ENCODE measurements around the gene PSMB9.

- TF ChIP-seq EZH2 (IDR thresholded peaks at IDR 0.05; ENCODE audit: borderline replicate concordance, low read length) (no peak), CTCF (IDR thresholded peaks at IDR 0.05; ENCODE audit: low read length) (no peak)
These were observed 1.0 kb upstream of the PSMB9 start for GRCh38 chr6:32852844-32853540.
